Sciatic nerve (tissue), 2 donors: Measurements from ENCODE around the gene BATF3. TPM values are rescaled to one million over a fixed set of nuclear protein-coding genes. Genes with fewer than 3 reads are reported as not detected.

Experiments
- ATAC-seq: fragments of 200-7000 bp; cut with Tn5 transposase; one replicate; pipeline ENCODE4 v1.9.1; 2020; ENCODE audit warnings: mild to moderate bottlenecking, moderate library complexity
- DNase-seq: peaks from one replicate; pipeline ENCODE4 v3.0.0-alpha.2; 2020; ENCODE audit warnings: low spot score
- intact Hi-C: fragments of 100-400 bp; cut with DNase I; formaldehyde crosslinking; loops from one replicate; pipeline ENCODE4 v1.14.2; 2022
- total RNA-seq: library from RNA; stranded (reverse); fragmentation: NEBNext Ultra II Directional; extraction: Animal tissue kit (Norgen Biotek cat#: 25700); gene quantifications from one replicate; pipeline ENCODE4 v1.2.1, GENCODE V29; 2021
- donor health status: DM: no; HTN: no; CAD: no.
- donor health status: DM: no; HTN: no; CAD: no.

BATF3 gene
- total RNA-seq, 1 donor from 2014 or later, result 6.5 TPM

- intact Hi-C loops, result no loop called here
- ATAC-seq, result no peak
- no peak for DNase-seq
Measured at GRCh38 chr1:212688341-212689047, 11.1 kb downstream of the BATF3 start.

DNA sequence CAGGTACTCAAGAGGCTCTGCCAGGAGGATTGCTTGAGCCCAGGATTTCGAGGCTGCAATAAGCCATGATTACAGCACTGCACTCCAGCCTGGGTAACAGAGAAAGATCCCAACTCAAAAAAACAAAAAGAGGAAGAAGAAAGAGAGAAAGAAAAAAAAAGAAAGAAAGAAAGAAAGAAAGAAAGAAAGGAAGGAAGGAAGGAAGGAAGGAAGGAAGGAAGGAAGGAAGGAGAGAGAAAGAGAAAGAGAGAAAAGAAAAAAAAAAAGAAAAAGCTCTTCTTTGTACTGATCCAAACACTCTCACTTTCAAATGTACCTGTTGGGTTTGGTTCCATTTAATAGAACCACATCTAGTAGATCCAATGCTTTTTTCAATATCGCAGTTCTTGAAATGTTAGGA is 11.8 kb downstream of the BATF3 start:
- ATAC-seq, result no peak
- DNase-seq, result no peak
- intact Hi-C loops, result no loop called here

DNA sequence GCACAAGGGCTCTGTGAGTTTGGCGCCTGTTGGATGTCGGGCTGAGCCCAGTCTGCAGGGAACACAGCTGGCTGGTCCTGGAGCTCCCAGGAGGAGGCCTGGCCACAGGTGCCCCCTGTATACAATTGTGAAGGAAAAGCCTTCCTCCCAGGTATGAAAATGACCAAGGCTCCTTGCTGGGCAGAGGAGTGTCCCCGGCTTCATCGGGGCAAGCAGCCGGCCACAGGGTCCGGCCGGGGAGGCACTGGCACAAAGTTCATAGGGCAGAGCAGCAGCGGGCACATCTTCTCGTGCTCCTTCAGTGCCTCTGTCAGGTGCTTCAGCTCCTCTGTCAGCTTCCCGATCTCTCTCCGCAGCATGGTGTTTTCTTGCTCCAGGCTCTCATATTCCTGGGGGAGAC is 13.0 kb downstream of the BATF3 start:
- intact Hi-C loops, result no loop called here
- DNase-seq (no peak), ATAC-seq (no peak)

GRCh38 chr1:212686069-212686468 is 13.6 kb downstream of the BATF3 start:
- ATAC-seq (no peak), DNase-seq (no peak)
- intact Hi-C loops, result no loop called here

GRCh38 chr1:212685429-212685828 is 14.2 kb downstream of the BATF3 start:
- DNase-seq, result no peak
- intact Hi-C loops, result no loop called here
- no peak for ATAC-seq

DNA sequence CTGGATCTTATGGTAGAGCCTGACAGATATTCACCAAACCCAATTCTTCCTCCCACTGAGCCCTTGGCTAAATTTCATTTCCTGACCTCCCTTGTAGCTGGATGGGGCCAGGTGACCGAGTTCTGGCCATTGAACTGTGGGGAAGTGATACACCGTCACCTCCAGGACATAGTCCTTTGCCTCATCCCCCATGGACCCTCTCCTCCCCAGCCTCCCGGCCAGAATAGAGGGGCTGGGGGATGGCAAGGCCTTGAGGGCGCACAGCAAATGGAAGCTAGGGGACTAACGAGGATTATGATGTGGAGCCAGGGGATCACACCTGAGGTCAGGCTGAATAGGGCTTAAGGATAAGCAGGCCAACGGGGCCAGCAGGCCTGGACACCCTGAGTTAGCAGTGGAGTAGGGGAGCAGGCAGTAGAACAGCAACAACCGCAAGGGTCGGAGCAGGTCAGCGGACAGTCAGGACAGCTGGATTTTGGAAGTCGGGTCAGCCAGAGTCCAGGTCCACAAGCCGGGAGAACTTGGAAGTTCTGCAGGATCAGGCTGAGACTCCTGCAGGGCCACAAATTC is 15.0 kb downstream of the BATF3 start:
- intact Hi-C loops, result no loop called here
- DNase-seq (no peak), ATAC-seq (no peak)

DNA sequence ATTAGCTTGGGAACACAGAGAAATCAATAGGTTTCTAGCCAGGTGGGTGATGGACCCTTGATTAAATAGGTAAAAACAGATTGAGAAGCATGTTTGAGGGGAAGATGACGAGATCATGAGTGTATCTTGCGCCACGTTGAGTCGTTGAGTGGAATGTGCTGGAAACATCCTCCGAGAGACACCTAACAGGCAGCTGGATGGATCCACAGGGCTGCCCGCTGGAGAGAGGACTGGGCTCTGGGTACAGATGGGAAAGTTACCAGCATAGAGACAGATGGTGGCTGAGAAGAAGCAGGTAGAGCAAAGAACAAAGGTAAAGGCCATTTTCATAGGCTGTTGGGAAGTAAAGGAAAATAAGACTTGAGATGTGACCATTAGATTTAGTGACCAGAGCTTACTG is 15.6 kb downstream of the BATF3 start:
- intact Hi-C loops, result no loop called here
- DNase-seq (no peak), ATAC-seq (no peak)

- no peak for DNase-seq
- ATAC-seq, result no peak
- intact Hi-C loops, result no loop called here
Measured at GRCh38 chr1:212683357-212683722, 16.3 kb downstream of the BATF3 start.

DNA sequence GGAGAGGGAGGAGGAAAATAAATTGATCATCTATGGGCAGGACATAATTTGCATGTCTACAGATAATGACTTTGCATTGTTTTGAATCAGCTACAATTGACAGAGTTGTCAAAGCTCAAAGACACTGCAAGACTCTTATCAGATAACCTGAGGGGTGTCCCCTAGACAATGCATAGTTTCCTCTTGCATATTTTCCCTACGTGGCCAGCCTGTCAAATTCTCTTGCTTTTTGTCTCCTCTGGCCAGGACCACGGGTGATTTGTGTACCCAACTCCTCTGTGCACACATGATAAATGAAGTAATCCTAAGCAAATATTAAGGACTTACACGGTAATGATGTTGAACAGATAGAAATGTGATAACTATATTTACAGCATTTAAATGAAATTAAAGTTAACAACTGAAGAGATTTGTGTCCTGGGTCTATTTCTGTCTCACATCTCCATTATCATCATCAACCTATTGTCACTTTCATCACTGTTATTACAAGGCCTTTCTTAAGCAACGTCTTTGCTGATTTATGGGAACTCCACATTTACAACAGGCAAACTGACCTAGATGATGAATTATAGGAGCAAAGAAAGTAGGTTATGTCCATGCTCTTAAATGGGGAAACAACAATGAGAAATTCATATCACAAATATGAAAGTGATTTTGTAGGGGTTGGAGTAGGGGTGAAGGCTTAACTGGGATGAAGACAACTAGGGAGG is 18.8 kb downstream of the BATF3 start:
- intact Hi-C loops, result no loop called here
- ATAC-seq (no peak), DNase-seq (no peak)

GRCh38 chr1:212678456-212679410 is 20.9 kb downstream of the BATF3 start:
- intact Hi-C loops, result no loop called here
- DNase-seq (no peak), ATAC-seq (peak; percentile 17)

- DNase-seq (no peak), ATAC-seq (no peak)
- intact Hi-C loops, result no loop called here
Measured at GRCh38 chr1:212677573-212677972, 22.1 kb downstream of the BATF3 start.

GRCh38 chr1:212677136-212677535 is 22.5 kb downstream of the BATF3 start:
- ATAC-seq (no peak), DNase-seq (no peak)
- intact Hi-C loops, result no loop called here

- DNase-seq (no peak), ATAC-seq (no peak)
- intact Hi-C loops, result no loop called here
Measured at GRCh38 chr1:212675675-212676074, 24.0 kb downstream of the BATF3 start.

DNA sequence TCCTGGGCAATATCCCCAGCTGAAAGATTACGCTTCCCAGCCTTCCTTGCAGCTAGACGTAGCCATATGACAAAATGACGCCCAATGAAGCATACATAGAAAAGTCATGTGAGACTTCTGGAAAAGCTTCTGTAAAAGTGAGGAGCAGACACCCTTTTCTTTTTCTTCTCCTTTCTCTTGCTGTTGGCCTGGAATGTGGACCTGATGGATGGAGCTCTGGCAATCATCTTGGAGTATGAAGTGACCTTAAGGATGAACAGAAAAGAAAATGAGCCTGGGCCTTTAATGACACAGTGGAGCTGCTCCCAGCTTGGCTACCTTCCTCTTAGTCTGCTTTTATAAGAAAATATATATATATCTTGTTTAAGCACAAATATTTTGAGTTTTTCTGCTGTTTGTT is 24.8 kb downstream of the BATF3 start:
- no peak for DNase-seq
- intact Hi-C loops, result no loop called here
- ATAC-seq, result no peak

DNA sequence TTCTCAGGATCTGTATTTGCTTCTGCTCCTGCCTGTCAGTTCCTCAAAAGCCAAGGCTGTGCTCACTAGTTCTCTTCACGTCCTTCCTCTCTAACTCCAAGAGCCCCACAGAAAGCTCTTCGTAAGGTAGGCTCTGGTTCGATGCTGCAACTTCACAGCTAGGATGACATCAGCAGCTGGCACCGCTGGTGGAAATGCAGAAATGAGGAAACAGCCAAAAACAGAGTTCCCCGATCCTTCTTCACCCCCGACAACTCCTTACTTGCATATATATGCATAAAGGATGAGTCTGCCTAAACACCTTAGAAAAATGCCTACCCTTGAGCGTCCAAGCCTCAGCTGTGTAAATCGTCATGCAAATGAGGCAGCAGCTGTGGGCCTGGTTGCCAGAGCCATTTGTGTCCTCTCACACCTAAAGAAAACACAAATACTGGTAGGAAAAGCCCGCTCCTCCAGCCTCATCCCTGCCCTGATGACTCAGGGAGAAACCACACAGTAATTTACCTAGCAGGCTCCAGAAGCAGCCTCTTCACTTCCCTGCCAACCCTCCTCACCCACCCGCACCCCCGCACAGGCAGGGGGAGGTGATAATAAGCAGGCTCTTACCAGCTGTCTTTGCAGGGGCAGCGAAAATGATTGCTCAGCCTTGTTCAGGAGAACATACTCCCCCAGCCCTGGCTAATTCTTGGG is 28.2 kb downstream of the BATF3 start:
- no peak for DNase-seq
- intact Hi-C loops, result no loop called here
- peak; percentile 58 for ATAC-seq

GRCh38 chr1:212670882-212671281 is 28.8 kb downstream of the BATF3 start:
- DNase-seq (no peak), ATAC-seq (no peak)
- intact Hi-C loops, result no loop called here

DNA sequence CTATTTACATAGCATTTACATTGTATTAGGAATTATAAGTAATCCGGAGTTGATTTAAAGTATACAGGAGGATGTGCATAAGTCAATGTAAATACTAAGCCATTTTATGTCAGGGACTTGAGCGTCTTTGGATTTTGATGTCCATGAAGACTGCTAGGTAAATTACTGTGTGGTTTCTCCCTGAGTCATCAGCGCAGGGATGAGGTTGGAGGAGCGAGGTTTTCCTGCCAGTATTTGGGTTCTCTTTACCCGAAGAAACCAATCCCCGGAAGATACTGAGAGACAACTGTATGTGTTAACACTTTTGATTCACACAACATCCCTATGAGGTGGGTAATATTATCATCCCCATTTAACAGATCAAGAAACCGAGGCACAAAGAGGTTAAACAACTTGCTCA is 29.3 kb downstream of the BATF3 start:
- no peak for DNase-seq
- intact Hi-C loops, result no loop called here
- no peak for ATAC-seq

DNA sequence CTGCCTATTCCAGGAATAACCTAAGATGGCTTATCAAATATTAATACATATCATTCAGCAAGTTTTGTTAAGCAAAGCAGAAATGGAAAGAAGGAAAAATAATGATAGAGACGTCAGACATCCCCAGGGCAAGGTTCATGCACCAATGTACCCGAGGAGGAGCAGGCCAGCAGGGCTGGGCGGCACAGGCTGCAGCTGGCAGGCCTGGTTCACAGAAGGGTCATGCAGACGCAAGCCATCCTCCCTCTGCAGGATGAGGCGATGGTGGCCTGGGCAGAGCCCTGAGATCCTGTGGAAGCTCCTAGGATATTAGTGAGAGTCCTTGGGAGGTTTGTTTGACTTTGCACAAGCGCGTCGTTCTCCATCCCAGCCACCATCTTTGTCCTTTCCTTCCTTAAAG is 30.0 kb downstream of the BATF3 start:
- intact Hi-C loops, result no loop called here
- no peak for ATAC-seq

DNA sequence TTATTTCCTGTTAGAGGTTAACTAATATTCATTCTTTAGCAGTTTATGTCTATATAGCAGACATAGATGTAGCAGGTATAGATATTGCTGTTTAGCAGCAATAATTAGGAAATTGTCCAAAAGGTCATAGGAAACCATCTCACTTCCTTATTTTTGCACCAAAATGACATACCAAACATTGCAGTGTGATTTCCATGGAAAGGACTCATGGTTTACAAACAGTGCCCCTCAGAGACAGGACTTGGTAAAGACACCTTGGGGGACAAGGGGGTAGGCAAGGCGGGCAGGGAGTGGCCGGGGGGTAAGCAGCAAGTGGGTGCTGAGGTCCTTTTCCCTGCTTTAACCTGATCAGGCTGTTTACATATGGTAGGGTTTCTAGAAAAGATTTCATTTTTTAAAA is 30.5 kb downstream of the BATF3 start:
- no peak for ATAC-seq
- no peak for DNase-seq

More for the DNA sequence above, 30.0 kb downstream of the BATF3 start:
- DNase-seq, result no peak

More for the DNA sequence above, 30.5 kb downstream of the BATF3 start:
- intact Hi-C loops, result no loop called here
